ENCODE measurements around the gene RIMBP2.

DNA sequence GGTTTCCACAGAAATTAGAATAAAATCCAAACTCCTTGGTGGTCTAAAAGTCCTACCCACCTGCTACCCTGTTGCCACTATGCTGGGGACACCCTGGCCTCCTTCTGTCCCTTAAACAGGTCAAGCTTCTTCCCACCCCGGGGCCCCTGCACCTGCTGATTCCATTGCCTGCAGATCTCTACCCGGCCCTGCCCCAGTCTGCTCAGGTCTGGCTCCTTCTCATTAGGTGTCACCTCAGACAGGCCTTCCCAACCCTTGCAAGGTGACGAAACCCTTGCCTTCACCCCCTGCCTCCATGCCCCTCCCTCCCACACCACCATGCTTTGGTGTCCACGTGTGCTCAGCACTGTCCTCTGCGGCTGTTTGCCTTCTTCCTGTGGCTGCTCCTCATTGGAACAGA, 207.8 kb downstream of the RIMBP2 start:
- TF ChIP-seq POLR2AphosphoS5 (IDR thresholded peaks at IDR 0.05; ENCODE audit: insufficient read depth in 1 of 2, low read depth in 1 of 2) (no peak), POLR2A (IDR thresholded peaks at IDR 0.05) (no peak)

Measured in vagina (tissue), 2 donors.